NCI-H1105 treated with DMSO at 0.1 percent for 48 hours (cell line): Measurements from ENCODE around the gene COPS7A.

ENCODE experiments used
- DNase-seq: peaks from one replicate; lab custom pipeline; 2025; lab: John Stamatoyannopoulos, UW

Gene COPS7A

DNA sequence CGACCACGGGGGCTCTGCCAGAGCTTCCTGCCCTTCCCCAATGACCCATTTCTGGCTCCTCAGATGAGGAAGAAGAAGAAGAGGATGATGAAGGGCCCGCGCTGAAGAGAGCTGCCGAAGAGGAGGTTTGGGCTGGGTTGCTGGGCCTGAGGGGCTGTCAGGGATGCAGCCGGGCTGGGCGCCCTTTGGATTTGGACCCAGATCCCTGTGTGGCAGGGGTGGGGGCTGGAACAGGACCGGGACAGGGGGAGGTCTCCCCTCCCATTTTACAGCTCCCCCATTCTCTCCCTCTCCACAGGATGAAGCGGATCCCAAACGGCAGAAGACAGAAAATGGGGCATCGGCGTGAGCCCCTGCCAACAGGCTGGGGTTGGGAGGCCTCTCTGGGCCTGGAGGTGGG, 46.2 kb downstream of the COPS7A start:
- DNase-seq = no peak

- DNase-seq = no peak
These were observed 46.8 kb downstream of the COPS7A start for GRCh38 chr12:6770600-6770999.

DNA sequence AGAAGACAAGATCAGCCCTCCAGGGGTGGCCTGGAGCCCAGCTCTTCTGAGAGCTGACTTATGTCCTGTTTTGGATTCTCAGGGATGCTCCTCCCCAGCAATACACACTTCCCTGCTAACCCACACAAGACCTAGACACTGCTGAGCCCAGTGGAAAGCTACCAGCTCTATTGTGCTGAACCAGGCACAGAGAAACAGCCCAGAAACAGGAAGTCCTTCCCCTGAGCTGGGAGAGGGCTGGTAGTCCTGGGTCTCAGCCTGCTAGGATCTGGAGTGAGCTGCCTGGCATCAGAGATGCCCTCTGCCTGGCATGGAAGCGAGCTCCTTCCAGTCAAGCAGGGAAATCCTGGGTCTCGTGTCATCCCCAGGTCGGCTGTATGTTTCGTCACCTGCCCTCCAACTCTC, 47.2 kb downstream of the COPS7A start:
- DNase-seq = no peak

- no peak for DNase-seq
These were observed 47.9 kb downstream of the COPS7A start for GRCh38 chr12:6771509-6772330.

- DNase-seq = no peak
These were observed 48.5 kb downstream of the COPS7A start, which contains the start of gene LAG3 for GRCh38 chr12:6772331-6772695. Gene LAG3, plus strand, starts transcription at chr12:6772520. Its CDS starts 333 bp downstream, at chr12:6772853.

GRCh38 chr12:6772726-6773589, 49.1 kb downstream of the COPS7A start:
- no peak for DNase-seq

- DNase-seq = no peak
These were observed 49.9 kb downstream of the COPS7A start for GRCh38 chr12:6773590-6774351.

DNA sequence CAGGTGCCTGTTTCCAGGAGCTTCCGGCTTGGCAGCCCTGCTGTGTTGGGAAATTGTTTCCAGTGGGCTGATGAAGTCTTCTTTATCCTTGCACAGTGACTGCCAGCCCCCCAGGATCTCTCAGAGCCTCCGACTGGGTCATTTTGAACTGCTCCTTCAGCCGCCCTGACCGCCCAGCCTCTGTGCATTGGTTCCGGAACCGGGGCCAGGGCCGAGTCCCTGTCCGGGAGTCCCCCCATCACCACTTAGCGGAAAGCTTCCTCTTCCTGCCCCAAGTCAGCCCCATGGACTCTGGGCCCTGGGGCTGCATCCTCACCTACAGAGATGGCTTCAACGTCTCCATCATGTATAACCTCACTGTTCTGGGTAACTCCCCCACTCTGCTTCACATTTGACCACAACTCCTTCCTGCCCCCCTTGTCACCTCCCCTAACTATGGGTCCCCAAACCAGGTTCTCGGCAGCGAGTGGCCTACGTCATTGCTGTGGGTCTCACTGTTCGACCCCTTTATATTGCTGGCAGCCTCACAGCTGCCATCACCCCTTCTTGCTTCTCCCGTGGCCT, 50.7 kb downstream of the COPS7A start:
- DNase-seq = no peak

DNA sequence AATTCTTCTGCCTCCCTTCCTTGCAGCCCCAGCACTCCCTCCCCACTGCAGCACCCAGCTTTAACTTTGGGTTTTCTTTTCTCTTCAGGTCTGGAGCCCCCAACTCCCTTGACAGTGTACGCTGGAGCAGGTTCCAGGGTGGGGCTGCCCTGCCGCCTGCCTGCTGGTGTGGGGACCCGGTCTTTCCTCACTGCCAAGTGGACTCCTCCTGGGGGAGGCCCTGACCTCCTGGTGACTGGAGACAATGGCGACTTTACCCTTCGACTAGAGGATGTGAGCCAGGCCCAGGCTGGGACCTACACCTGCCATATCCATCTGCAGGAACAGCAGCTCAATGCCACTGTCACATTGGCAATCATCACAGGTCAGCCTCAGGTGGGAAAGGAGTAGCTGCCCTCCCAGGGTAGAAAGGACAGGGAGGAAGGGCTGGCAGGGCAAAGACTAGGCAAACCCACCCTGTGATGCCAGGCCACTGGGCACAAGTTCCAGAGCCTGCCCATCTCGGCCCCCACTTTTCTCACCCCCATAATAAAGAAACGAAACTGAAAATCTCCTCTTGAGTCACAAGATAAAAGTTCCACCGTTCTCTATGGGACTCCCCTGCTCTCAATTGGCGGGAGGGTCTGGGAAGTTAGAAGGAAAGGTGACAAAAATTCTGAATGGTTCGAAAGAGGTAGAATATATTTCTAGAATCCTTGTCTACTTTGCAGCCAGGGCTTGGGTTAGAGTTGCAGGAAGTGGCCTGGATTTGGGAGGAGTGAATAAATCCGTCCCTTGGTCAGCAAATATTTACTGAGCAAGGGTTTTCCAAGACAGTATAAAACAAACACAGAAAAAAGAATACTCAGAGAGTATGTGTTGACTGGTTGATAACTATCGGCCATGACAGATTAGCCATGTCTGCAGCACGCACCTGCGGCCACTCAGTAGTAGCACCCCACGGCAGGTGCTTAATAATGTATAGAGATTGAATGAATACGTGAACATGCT, 51.6 kb downstream of the COPS7A start:
- no peak for DNase-seq

- no peak for DNase-seq
These were observed 53.5 kb downstream of the COPS7A start for GRCh38 chr12:6777386-6777785.

DNA sequence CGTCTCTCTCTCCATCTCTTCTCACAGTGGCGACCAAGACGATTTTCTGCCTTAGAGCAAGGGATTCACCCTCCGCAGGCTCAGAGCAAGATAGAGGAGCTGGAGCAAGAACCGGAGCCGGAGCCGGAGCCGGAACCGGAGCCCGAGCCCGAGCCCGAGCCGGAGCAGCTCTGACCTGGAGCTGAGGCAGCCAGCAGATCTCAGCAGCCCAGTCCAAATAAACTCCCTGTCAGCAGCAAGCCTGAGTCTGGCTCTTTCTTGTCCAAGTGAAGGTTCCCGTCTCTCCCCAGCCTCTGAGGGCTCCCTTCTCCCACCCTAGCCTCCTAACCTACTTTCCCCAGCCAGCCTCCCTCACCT, 54.3 kb downstream of the COPS7A start:
- peak; percentile 24 for DNase-seq

DNA sequence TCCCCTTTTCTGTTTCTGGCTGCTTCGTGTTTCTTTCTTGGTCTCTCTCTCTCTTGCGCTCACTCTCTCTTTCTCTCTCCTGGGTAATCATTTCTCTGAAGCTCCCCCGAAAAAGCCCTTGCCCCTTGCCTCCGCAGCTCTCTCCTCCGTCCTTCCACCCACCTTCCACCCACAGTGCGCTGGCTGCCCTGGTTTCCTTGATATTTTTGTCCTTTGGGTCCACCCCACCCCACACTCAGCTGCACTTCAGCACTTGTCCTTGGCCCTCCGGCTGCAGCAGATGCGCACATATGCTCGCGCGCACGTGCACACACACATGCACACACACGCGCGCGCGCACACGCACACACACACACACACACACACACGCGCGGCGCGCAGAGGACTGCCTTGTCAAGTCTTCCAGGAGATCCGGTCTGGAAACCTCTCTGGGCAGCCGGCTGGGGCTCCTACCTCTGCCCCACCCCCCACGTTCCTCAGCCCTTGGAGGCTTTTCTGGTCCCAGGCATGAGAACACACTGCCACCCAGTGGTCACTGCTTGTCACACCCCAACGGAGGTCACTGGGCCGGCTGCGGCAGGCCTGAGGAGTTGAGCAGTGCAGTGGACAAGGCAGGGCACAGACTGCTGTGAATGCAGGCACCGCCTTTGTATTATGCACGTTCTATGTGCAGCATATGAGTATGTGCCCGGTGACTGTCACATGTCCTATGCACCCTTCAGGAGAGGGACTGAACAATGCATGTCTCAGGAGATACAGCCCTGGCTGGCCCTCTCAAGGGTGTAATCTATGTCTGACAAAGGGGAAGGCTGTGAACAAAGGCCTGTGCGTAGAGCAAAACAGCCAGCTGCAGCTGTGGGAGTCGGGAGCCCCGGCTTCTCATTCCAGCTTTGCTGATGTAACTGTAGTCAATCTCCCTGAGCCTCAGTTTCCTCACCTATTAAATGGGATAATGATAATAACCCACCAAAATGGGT, 55.0 kb downstream of the COPS7A start:
- DNase-seq = peak; percentile 92

DNA sequence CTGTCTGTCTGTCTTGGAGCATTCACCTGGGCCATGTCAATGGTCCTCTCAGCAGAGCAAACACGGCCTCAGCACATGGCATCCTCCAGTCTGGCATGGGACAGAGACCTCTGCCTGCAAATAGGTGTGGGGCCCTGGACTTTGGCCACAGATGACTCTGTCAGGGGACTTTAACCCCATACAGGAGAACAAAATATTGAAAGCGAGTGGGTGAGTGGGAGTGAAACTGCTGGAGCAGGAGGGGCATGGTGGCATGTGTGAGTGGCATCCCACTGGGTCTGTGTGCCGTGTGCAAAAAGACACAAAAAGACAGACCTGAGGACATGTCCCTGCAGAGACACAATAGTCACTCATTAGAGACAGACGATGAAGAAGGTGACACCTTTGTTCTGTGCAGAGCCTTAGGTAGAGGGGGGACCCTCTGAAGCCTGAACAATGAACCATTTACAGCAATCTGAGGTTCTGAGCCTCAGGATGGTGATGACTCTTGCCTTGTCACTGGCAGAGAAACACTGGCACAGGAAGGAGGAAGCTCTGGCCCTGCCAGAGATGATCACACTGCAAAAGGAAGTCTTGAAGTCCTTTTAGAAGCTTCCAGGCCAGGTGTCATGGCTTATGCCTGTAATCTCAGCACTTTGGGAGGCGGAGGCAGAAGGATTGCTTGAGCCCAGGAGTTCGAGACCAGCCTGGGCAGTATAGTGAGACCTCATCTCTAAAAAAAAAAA, 56.0 kb downstream of the COPS7A start:
- DNase-seq = no peak

DNA sequence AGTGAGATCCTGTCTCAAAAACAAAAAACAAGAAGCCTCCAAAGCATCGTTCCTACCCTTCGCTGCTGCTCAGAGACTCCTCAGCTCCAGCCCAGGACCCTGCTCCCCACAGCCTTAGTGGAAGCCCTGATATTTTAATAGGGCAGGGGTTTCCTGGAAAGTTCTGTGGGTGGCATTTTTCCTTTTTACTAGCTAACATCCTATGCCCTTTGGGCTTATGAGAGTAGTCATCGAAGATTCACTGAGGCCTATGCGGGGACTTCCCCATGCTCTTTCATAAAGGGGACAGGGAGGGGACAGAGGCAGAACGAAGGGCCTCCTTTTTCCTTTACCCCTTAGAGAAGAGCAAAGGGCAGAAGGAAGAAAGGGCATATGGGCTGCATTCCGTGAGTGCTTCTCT, 56.7 kb downstream of the COPS7A start:
- no peak for DNase-seq
